ENCODE measurements around the gene AP5B1.

DNA sequence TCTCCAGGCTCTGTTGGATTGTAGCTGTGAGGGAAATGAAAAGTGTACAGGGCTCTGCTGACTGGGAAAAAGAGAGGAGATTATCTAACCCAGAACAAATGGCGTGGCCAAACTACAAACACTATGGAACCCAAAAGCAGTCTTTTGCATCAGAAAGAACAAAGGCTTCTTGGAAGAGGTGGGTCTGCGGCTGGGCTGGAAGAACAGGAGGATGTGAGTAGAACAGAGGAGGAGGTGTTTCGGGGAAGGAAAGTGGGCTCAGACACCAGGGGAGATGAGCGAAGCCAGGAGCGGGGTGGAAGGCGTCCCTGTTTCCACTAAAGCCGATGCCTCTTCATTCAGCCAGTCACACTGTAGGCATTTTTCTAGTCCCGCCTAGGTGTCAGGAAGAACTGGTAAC lies 18.1 kb upstream of the AP5B1 start:
- TF ChIP-seq POLR2A (IDR thresholded peaks at IDR 0.05; ENCODE audit: borderline replicate concordance, extremely low read depth, insufficient read depth, insufficient read length) (no peak), EZH2 (IDR thresholded peaks at IDR 0.05) (no peak), EZH2phosphoT487 (IDR thresholded peaks at IDR 0.05; ENCODE audit: borderline replicate concordance) (no peak), ZBTB33 (IDR thresholded peaks at IDR 0.05; ENCODE audit: extremely low read depth, insufficient replicate concordance, low read length) (no peak), FOSL1 (IDR thresholded peaks at IDR 0.05; ENCODE audit: low read depth) (no peak), SIN3A (IDR thresholded peaks at IDR 0.05; ENCODE audit: low read depth) (no peak)
- TF ChIP-seq, protein P1, sequence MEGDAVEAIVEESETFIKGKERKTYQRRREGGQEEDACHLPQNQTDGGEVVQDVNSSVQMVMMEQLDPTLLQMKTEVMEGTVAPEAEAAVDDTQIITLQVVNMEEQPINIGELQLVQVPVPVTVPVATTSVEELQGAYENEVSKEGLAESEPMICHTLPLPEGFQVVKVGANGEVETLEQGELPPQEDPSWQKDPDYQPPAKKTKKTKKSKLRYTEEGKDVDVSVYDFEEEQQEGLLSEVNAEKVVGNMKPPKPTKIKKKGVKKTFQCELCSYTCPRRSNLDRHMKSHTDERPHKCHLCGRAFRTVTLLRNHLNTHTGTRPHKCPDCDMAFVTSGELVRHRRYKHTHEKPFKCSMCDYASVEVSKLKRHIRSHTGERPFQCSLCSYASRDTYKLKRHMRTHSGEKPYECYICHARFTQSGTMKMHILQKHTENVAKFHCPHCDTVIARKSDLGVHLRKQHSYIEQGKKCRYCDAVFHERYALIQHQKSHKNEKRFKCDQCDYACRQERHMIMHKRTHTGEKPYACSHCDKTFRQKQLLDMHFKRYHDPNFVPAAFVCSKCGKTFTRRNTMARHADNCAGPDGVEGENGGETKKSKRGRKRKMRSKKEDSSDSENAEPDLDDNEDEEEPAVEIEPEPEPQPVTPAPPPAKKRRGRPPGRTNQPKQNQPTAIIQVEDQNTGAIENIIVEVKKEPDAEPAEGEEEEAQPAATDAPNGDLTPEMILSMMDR (IDR thresholded peaks at IDR 0.05 in 2 of 3, conservative IDR thresholded peaks at IDR 0.05 in 1 of 3; ENCODE audit: borderline replicate concordance in 1 of 3, insufficient read depth in 1 of 3, low read depth in 2 of 3, low read length in 2 of 3), result no peak

Measured in HCT116 (cell line).